Activated T-helper 17 cell treated with anti-CD3 and anti-CD28 coated beads, Interleukin-2, amount 50 U/mL, for 72 hours (primary cell): ENCODE data around the gene TMCC1. TPM values are rescaled to one million over a fixed set of nuclear protein-coding genes. Genes with fewer than 3 reads are reported as not detected.
A peak's percentile ranks its signal among the peaks of the same experiment; 100 is the strongest.

ENCODE experiments used
- ATAC-seq: fragments of 150-1000 bp; cut with Tn5 transposase; replicated peaks from 2 replicates; pipeline ENCODE4 v1.10.0; 2021; ENCODE audit warnings: mild to moderate bottlenecking, moderate library complexity
- H3K27ac Mint-ChIP-seq: one replicate; pipeline ENCODE4 v1.8.0; 2022; ENCODE audit warnings: mixed read lengths
- H3K27me3 Mint-ChIP-seq: one replicate; pipeline ENCODE4 v1.8.0; 2022; ENCODE audit warnings: mixed read lengths
- H3K36me3 Mint-ChIP-seq: one replicate; pipeline ENCODE4 v1.8.0; 2022; ENCODE audit warnings: low read depth, mild to moderate bottlenecking, mixed read lengths
- H3K4me1 Mint-ChIP-seq: one replicate; pipeline ENCODE4 v1.8.0; 2022; ENCODE audit warnings: mixed read lengths
- H3K4me3 Mint-ChIP-seq: one replicate; pipeline ENCODE4 v1.8.0; 2022; ENCODE audit warnings: mild to moderate bottlenecking, mixed read lengths
- H3K9me3 Mint-ChIP-seq: one replicate; pipeline ENCODE4 v1.8.0; 2022; ENCODE audit warnings: mixed read lengths
- total RNA-seq, 2 donors: library from RNA; stranded (reverse); gene quantifications; one replicate each; pipeline ENCODE4 v1.2.3, GENCODE V29; 2022

TMCC1 gene
- total RNA-seq, 2 donors from 2014 or later = 16.4 to 19.5 TPM

DNA sequence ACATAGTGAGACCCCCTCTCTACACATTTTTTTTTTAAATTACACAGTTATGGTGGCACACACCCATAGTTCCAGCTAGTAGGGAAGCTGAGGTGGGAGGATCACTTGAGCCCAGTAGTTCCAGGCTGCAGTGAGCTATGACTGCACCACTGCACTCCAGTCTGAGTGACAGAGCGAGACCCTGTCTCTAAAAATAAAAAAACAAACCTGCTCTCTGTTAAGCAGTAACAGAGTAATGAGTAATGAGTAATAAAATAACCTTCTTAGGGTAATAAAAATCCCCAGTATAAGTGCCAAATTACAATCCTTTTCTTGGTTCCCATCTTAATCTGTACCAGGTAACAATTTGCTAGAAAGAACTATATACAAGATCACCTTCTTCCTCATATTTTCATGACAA lies 221.1 kb downstream of the TMCC1 start:
- H3K27ac Mint-ChIP-seq = no peak overlapping the region
- no peaks in the 10 kb centered on the region for H3K4me1 Mint-ChIP-seq
- no peak for ATAC-seq
- H3K4me3 Mint-ChIP-seq = no peak overlapping the region
- no peaks in the 10 kb centered on the region for H3K27me3 Mint-ChIP-seq
- no peaks in the 10 kb centered on the region for H3K9me3 Mint-ChIP-seq
- H3K36me3 Mint-ChIP-seq = peaks cover 17% of the 10 kb centered on the region

DNA sequence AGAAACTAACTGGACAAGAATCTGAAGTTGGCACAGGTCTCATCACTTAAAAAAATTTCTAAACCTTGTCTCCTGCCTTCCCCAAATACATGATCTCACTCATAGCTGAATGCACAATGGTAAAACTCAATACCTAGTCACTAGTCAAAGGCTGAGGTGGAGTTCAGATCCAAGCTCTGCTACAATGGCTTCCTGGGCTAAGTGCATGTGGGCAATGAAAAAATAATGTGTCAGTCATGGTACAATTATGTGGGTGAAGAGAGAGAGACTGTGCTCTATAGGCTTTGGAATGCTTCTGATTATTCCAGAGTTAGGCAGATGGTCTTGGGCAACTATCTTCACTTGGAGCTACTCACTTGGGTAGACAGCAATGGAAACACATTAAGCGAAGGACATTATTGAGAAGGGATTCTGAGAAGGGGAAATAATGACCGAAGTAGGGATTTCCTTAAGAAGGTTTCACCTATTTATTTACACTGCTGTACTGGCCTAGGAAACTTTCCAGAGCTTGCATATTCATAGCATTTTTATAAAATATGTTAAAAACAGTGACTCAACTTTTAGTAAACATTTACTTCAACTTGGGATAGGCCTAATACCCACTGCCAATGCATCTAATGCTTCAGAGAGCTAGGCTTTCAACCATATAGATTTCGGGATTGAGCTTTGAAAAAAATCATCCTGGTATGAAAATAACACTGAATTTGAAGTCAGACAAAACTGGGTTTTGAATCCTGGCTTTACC lies 228.3 kb downstream of the TMCC1 start:
- Mint-ChIP-seq H3K36me3 (peaks cover 3% of the 10 kb centered on the region), H3K9me3 (no peaks in the 10 kb centered on the region), H3K27me3 (no peaks in the 10 kb centered on the region), H3K4me1 (no peaks in the 10 kb centered on the region), H3K27ac (no peak overlapping the region), H3K4me3 (no peak overlapping the region)
- ATAC-seq = no peak

DNA sequence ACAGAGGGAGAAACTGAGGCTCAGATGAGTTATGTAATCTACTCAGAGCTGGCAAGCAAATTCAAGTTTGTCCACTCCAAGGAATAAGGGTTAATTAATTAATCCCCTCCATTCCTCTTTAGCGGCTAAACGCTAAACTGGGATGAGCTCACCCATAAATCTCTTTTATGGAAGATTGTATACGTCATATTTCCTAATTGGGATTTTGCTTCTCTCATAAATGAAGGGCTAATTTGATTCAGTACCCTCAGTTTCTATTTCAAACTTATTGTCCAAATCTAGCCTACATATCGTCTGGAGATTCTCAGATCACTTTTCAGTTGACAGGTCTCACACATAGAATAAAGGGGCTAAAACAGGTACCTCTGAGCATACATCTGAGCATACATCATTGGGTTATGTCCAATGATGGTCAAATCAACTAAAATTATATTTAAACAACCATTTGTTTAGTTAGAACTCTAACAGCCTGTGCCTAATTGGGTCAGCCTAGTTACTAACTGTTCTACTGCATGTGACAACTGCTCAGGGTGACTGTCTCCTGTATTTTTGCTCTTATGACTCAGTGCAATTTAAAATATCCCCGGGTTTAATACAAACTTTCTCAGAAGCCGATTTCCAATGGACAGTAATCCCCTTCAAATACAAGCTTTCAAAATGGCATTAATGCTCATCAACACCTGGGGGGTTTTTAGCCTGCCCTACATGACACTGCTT lies 229.4 kb downstream of the TMCC1 start:
- Mint-ChIP-seq H3K4me1 (no peaks in the 10 kb centered on the region), H3K27ac (no peak overlapping the region), H3K4me3 (no peak overlapping the region), H3K27me3 (no peaks in the 10 kb centered on the region), H3K9me3 (no peaks in the 10 kb centered on the region), H3K36me3 (no peaks in the 10 kb centered on the region)
- no peak for ATAC-seq

DNA sequence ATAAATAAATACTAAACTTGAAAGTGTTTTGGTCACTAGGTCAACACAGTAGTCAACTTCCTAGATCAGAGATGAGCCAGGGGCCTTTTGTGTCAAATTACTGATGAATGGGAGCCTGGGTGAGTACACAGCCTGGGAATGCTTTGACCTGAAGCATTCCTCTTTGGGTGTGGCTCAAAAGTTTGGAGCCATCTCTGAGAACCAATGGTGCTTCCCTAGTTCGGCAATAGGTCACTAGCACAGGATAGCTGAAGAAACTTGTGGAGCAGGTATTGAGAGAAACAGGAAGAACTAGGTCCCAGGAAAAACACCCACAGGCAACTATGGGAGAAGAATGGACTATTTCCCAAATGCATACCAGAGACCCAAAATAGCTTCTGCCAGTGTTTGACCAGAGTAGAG lies 230.5 kb downstream of the TMCC1 start:
- H3K27ac Mint-ChIP-seq = no peak overlapping the region

DNA sequence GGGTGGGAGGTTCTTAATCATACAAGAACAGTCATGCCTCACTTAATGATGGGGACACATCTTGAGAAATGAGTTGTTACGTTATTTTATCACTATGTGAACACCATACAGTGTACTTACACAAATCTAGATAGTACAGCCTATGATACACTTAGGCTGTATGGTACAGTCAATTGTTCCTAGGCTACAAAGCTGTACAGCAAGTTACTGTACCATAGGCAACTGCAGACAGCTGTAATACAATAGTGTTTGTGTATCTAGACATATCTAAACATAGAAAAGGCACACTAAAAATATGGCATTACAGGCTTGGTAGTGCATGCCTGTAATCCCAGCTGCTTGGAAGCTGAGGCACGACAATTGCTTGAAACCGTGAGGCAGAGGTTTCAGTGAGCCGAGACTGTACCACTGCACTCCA lies 231.3 kb downstream of the TMCC1 start:
- Mint-ChIP-seq H3K4me1 (no peaks in the 10 kb centered on the region), H3K27me3 (no peaks in the 10 kb centered on the region), H3K4me3 (no peak overlapping the region), H3K36me3 (no peaks in the 10 kb centered on the region), H3K27ac (no peak overlapping the region), H3K9me3 (no peaks in the 10 kb centered on the region)
- peak; percentile 60 for ATAC-seq

More for the DNA sequence above, 230.5 kb downstream of the TMCC1 start:
- no peaks in the 10 kb centered on the region for H3K27me3 Mint-ChIP-seq
- H3K36me3 Mint-ChIP-seq = no peaks in the 10 kb centered on the region
- H3K4me1 Mint-ChIP-seq = no peaks in the 10 kb centered on the region
- ATAC-seq = no peak
- H3K4me3 Mint-ChIP-seq = no peak overlapping the region
- H3K9me3 Mint-ChIP-seq = no peaks in the 10 kb centered on the region

DNA sequence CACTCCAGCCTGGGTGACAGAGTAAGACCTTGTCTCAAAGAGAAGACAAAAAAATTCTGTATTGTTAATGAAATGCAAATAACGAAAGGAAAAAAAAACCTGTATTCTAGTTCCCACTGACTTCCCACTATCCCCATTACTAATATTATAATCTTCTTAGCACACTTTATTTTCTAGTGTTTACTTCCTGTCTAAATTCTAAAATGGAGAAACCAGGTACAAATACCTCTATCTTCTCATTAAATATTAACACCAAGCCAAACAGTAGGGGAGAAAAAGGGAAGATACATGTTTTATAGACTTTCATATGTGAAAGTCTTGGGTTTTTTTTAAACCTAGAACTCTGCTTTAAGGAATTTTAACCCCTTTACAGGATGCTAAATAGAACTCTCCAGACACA lies 231.7 kb downstream of the TMCC1 start:
- H3K4me1 Mint-ChIP-seq = no peaks in the 10 kb centered on the region
- H3K36me3 Mint-ChIP-seq = no peaks in the 10 kb centered on the region
- no peak for ATAC-seq
- no peaks in the 10 kb centered on the region for H3K27me3 Mint-ChIP-seq
- no peak overlapping the region for H3K4me3 Mint-ChIP-seq
- H3K9me3 Mint-ChIP-seq = no peaks in the 10 kb centered on the region
- H3K27ac Mint-ChIP-seq = no peak overlapping the region

DNA sequence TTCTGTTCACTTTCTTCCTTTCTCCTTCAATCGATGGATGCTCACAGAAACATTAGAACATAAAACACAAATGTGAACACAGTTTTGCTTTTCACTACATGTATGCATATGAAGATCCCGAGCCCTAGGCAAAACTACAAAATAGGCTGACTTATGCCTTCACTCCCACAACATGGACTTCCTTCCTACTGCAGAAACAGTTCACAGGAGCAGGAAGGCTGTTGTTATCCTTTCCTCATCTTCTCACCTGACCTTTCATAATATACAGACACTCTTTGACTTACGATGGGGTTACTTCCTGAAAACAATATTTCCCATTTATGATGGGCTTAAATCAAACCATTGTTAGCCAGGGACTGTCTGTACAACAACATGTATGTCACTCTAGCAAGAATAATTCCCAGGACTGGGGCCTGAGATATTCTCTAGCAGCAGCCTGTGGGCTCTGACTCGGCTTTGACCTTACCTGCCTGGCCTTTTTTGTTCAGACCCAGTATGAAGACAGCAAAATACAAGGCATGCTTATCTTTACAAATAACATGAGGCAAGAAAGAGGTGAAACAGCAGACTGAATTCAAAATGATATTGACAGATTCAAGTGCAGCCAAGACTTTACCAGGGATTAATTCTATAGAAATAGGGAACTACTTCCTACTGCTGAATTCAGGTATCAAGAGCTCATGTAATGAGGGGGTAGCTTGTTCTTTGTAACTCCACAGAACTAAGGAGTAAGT lies 235.2 kb downstream of the TMCC1 start:
- no peak overlapping the region for H3K27ac Mint-ChIP-seq
- peaks cover 16% of the 10 kb centered on the region for H3K36me3 Mint-ChIP-seq
- no peak overlapping the region for H3K4me3 Mint-ChIP-seq
- H3K4me1 Mint-ChIP-seq = no peaks in the 10 kb centered on the region
- no peaks in the 10 kb centered on the region for H3K9me3 Mint-ChIP-seq
- H3K27me3 Mint-ChIP-seq = no peaks in the 10 kb centered on the region
- ATAC-seq = no peak

DNA sequence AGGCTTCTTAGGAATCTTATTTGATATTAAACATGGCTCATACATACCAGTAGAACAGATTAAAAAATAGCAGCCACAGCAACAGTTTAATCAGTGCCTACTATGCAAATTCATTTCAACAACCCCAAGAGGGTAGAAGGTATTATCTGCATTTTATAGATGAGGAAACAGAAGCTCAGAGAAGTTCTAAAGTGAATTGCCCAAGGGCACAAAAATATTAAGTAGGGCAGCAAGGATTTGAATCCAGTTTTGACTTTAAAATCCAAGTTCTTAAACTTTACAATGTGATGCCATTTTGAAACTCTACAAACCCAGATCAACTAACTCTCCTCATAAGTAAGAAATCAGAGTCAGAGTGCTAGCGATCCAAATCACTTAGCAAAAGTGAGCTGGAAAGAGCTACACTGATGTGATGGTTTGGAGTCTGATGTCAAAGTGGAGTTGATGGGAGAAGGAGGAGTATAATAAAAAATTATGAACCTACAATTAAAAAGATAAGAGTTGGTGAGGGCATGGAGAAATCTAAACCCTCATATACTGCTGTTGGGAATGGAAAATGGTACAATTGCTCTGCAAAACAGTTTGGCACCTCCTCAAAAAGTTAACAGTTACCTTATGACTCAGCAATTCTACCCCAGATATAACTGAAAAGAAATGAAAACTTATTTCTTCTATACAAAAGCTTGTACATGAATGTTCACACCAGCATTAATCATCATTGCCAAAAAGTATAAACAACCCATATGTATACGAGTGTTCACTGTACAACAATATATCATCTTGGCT lies 236.1 kb downstream of the TMCC1 start:
- H3K36me3 Mint-ChIP-seq = peaks cover 25% of the 10 kb centered on the region
- no peak overlapping the region for H3K4me3 Mint-ChIP-seq
- no peaks in the 10 kb centered on the region for H3K27me3 Mint-ChIP-seq
- ATAC-seq = no peak
- no peaks in the 10 kb centered on the region for H3K9me3 Mint-ChIP-seq
- no peak overlapping the region for H3K27ac Mint-ChIP-seq
- H3K4me1 Mint-ChIP-seq = no peaks in the 10 kb centered on the region

DNA sequence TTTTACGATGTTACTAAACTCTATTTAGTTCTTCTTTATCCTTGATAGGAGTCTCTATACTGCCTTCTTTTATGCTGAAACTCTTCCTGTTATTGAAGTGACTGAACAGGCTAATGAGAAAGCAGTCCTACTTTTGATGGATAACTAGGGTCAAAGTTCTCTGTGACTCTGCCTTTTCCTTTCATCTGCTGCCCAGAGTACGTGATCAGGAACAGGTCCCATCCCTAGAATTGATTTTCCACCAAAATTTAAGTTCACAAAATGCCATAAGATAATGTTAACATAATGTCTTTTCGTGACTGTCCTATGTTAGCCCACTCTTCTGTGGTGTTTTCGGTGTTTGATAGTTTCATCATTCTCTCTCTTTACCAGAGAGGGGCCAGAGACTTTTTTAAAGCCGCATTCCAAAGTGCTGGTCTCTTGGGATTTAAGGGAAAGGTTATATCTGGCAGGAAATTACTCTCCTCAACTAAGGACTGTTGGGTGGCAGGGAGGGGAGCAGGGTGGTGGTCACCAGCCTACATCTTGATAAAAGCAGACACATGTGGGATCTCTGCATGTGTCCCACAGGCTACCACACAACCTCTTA lies 236.8 kb downstream of the TMCC1 start:
- ATAC-seq = no peak
- H3K27ac Mint-ChIP-seq = no peak overlapping the region
- H3K4me1 Mint-ChIP-seq = no peaks in the 10 kb centered on the region

DNA sequence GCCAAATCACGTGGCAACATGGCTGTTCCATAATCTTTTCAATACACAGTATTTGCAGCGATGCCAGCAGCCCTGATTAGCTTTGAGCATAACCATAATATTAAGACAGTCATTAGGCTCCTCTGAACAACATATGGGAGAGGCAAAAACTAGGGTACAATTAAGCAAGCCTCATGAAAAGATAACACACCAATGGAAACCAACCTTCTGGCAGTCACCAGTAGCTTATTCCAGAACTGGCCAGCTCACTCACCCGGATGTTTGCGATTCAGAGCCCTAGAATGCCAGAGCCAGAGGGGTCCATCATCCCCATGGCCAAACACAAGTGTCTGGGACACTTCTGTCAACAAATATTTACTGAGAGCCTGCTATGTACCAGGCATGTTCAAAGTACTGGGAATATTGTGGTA lies 238.2 kb downstream of the TMCC1 start:
- H3K4me3 Mint-ChIP-seq = no peak overlapping the region
- H3K4me1 Mint-ChIP-seq = no peaks in the 10 kb centered on the region
- peaks cover 46% of the 10 kb centered on the region for H3K36me3 Mint-ChIP-seq
- H3K9me3 Mint-ChIP-seq = no peaks in the 10 kb centered on the region
- no peak for ATAC-seq
- H3K27ac Mint-ChIP-seq = no peak overlapping the region
- H3K27me3 Mint-ChIP-seq = no peaks in the 10 kb centered on the region

More for the DNA sequence above, 236.8 kb downstream of the TMCC1 start:
- H3K27me3 Mint-ChIP-seq = no peaks in the 10 kb centered on the region
- H3K9me3 Mint-ChIP-seq = no peaks in the 10 kb centered on the region
- no peak overlapping the region for H3K4me3 Mint-ChIP-seq
- peaks cover 32% of the 10 kb centered on the region for H3K36me3 Mint-ChIP-seq

DNA sequence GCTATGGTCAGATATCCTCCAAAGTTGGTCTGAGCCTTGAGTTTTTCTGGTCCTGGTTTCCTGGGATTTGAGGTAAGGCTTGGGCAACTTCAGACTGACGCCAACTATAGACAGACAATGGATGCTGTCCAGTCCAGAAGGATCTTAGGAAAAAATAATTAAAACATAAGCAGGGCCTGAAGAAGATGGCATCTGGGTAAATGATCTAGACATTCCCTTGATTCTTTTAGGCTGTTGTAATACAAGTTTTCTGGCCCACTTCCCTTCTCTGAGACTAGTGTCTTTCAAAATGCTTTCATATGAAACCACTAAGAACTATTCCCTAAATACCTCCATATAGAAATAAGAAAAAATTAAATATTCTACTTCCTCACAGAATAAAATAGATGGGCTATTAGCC lies 239.4 kb downstream of the TMCC1 start:
- ATAC-seq = no peak
- Mint-ChIP-seq H3K9me3 (no peaks in the 10 kb centered on the region), H3K4me1 (no peaks in the 10 kb centered on the region), H3K4me3 (no peak overlapping the region), H3K36me3 (peaks cover 49% of the 10 kb centered on the region), H3K27me3 (no peaks in the 10 kb centered on the region), H3K27ac (no peak overlapping the region)

DNA sequence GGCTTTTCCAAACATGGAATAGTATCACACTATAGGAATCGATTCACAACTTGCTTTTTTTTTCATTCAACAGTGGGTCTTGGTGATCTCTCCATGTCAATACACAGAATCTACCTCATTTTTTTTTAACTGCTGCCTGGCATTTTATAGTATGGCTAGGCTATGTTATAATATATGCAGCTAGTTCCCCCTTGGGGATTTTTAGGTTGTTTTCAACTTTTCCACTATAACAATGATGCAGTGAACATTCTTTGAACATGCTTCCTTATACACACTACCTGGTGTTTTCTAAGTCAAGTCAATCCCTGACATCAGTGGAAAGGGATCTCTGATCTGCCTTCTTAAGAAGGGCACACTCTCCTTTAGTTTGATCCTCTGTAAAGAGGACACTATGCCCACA lies 240.5 kb downstream of the TMCC1 start:
- Mint-ChIP-seq H3K9me3 (no peaks in the 10 kb centered on the region), H3K4me1 (no peaks in the 10 kb centered on the region)

DNA sequence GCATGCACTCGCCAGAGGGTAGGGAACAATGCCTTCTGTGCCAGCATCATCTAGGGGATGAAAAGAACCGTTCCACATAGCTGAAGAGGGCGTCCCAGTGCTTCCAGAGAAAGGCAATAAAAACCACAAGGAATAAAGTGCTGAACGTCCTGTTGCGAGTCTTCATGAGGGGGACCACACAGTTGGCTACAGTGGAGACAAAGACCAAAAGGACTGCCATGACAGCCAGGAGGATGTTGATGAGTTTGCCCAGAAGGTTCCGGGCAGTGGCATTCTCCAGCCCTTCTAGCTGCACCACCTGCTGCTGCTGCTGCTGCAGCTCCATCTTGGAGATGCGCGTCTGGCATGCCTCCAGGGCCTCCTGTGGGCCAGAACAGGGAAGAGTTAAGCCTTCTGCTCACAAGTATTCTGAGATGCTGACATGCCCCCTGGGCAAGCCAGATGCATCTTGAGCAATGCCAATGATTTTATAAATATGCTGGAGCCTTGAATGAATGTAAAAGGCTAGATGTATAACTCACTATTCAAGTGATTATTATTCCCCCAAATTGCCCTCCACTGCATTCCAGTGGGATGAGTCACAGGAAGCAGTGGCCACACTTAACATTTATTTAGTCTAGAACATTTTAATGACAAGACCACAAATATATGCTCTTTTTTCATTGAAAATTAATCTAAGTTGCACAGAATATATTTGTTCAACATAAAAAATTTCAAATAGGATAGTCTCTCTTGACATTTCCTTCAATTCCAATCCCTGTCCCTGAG lies 241.9 kb downstream of the TMCC1 start:
- Mint-ChIP-seq H3K4me3 (no peak overlapping the region), H3K4me1 (no peaks in the 10 kb centered on the region), H3K36me3 (peaks cover 49% of the 10 kb centered on the region), H3K27me3 (no peaks in the 10 kb centered on the region), H3K27ac (no peak overlapping the region), H3K9me3 (no peaks in the 10 kb centered on the region)
- ATAC-seq = no peak

More for the DNA sequence above, 240.5 kb downstream of the TMCC1 start:
- peaks cover 49% of the 10 kb centered on the region for H3K36me3 Mint-ChIP-seq
- H3K4me3 Mint-ChIP-seq = no peak overlapping the region
- no peaks in the 10 kb centered on the region for H3K27me3 Mint-ChIP-seq
- ATAC-seq = no peak
- peak overlapping the region; percentile 16 for H3K27ac Mint-ChIP-seq
